Epithelial cell of proximal tubule (primary cell): Measurements from ENCODE around the gene TYW1B. TPM values are rescaled to one million over a fixed set of nuclear protein-coding genes. Genes with fewer than 3 reads are reported as not detected.
"Not testable (repeated sequence)": the region's sequence is repeated elsewhere in the genome, so short reads cannot be mapped to it uniquely, and the experiment has no call there.

Experiments
- DNase-seq: peaks from one replicate; pipeline ENCODE4 v3.0.0-alpha.2; 2011; ENCODE audit warnings: low read depth
- H3K4me3 ChIP-seq: 2 replicates; pipeline ENCODE4 v1.5.1; 2011; ENCODE audit warnings: low read depth, mild to moderate bottlenecking, low read length
- CTCF ChIP-seq: conservative IDR thresholded peaks from 2 replicates; pipeline ENCODE4 v1.5.1; 2012; ENCODE audit warnings: low read depth, mild to moderate bottlenecking, low read length
- total RNA-seq: library from RNA; depleted of rRNA; stranded (reverse); fragments of >200 nt; gene quantifications from 2 replicates; pipeline ENCODE4 v1.2.3, GENCODE V29; 2015

The TYW1B gene
- total RNA-seq, 1 donor from 2014 or later, result 1.3 TPM

- not testable (repeated sequence) for H3K4me3 ChIP-seq, DNase-seq
Measured at GRCh38 chr7:72729130-72729529, 98.9 kb downstream of the TYW1B start.

GRCh38 chr7:72722694-72723093, 105.3 kb downstream of the TYW1B start:
- DNase-seq, H3K4me3 ChIP-seq: not testable (repeated sequence)

GRCh38 chr7:72720890-72721289, 107.1 kb downstream of the TYW1B start:
- not testable (repeated sequence) for H3K4me3 ChIP-seq, DNase-seq

GRCh38 chr7:72717252-72717774, 110.7 kb downstream of the TYW1B start:
- not testable (repeated sequence) for DNase-seq

GRCh38 chr7:72711927-72712326, 116.1 kb downstream of the TYW1B start:
- DNase-seq, H3K4me3 ChIP-seq: not testable (repeated sequence)

More at GRCh38 chr7:72717252-72717774, 110.7 kb downstream of the TYW1B start:
- H3K4me3 ChIP-seq, result not testable (repeated sequence)

- no peak overlapping the region for H3K4me3 ChIP-seq
- no peak for DNase-seq
- TF ChIP-seq CTCF, result no peak
Measured at GRCh38 chr7:72710983-72711382, 117.0 kb downstream of the TYW1B start.

GRCh38 chr7:72709909-72710308, 118.1 kb downstream of the TYW1B start:
- no peak for DNase-seq
- TF ChIP-seq CTCF, result no peak

GRCh38 chr7:72708371-72709050, 119.5 kb downstream of the TYW1B start:
- DNase-seq, H3K4me3 ChIP-seq: not testable (repeated sequence)

More at GRCh38 chr7:72709909-72710308, 118.1 kb downstream of the TYW1B start:
- no peak overlapping the region for H3K4me3 ChIP-seq

- no peak overlapping the region for H3K4me3 ChIP-seq
- no peak for DNase-seq
- no peak for TF ChIP-seq CTCF
Measured at GRCh38 chr7:72706521-72706920, 121.5 kb downstream of the TYW1B start.

GRCh38 chr7:72705693-72706092, 122.3 kb downstream of the TYW1B start:
- not testable (repeated sequence) for DNase-seq, H3K4me3 ChIP-seq

GRCh38 chr7:72704894-72705293, 123.1 kb downstream of the TYW1B start:
- H3K4me3 ChIP-seq, result no peak overlapping the region
- no peak for TF ChIP-seq CTCF
- DNase-seq, result no peak

- H3K4me3 ChIP-seq, DNase-seq: not testable (repeated sequence)
Measured at GRCh38 chr7:72700548-72700947, 127.5 kb downstream of the TYW1B start.

GRCh38 chr7:72697066-72697465, 130.9 kb downstream of the TYW1B start:
- not testable (repeated sequence) for DNase-seq, H3K4me3 ChIP-seq

GRCh38 chr7:72696643-72697042, 131.4 kb downstream of the TYW1B start:
- not testable (repeated sequence) for H3K4me3 ChIP-seq, DNase-seq

GRCh38 chr7:72695482-72695881, 132.5 kb downstream of the TYW1B start:
- DNase-seq, H3K4me3 ChIP-seq: not testable (repeated sequence)
